Kidney glomerular epithelial cell (primary cell): Measurements from ENCODE around the gene DNAJC3.
A peak's percentile ranks its signal among the peaks of the same experiment; 100 is the strongest.
"Not testable (repeated sequence)": the region's sequence is repeated elsewhere in the genome, so short reads cannot be mapped to it uniquely, and the experiment has no call there.

ENCODE experiments used
- DNase-seq: peaks from one replicate; lab custom pipeline; 2025; lab: John Stamatoyannopoulos, UW

DNAJC3 gene

DNA sequence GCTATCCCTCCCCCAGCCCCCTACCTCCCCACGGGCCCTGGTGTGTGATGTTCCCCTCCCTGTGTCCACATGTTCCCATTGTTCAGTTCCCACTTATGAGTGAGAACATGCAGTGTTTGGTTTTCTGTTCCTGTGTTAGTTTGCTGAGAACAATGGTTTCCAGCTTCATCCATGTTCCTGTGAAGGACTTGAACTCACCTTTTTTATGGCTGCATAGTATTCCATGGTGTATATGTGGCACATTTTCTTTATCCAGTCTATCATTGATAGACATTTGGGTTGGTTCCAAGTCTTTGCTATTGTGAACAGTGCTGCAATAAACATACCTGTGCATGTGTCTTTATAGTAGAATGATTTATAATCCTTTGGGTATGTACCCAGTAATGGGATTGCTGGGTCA is 105.0 kb downstream of the DNAJC3 start:
- not testable (repeated sequence) for DNase-seq

DNA sequence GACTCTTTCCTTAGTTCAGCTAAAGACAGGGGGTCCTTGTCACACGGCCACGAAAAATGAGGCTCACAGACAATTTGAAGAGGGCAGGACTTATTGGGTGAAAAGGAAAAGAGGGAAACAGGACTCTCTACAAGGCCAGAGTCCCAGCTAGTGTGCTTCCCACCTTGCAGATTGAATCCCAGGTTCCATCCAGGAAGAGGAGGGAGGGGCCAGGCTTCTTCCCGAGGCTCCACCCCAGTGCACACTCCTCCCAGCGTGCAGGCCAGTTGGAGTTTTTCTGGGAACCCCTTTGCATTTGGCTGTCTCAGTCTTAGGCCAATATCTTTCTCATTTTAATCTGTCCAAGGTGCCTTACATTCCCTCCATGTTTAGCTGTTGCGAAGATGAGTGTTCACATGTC is 106.8 kb downstream of the DNAJC3 start:
- DNase-seq, result no peak

DNA sequence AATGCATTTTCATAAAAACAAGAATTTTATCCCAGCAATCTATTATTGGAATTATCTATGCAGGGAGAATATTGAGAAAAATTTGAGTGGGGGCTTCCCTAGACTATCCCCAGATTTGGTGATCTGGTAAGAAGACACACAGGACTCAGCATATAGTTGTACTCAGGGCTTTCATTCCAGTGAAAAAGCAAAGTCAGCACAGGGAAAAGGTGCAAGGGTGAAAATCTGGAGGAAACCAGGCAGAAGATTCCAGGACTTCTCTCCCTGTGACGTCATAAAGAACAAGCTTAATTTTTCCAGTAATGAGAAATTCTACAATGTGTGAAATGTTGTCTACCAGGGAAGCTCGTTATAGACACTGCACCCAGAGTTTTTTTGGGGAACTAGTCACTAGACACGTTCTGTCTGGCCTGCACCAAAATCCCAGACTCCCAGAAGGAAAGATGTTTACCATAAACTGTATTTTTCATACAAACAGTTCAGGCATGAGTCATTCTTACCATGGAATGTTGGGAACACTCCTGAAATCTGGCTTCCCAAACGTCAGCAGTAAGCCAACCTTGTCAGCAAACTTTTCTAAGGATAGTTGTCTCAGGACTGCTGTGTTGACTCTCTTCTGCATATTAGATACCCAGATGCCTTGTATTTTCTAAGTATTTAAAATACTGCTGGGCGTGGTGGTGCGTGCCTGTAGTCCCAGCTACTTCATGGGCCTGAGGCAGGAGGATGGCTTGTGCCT is 107.4 kb downstream of the DNAJC3 start:
- peak; percentile 56 for DNase-seq

DNA sequence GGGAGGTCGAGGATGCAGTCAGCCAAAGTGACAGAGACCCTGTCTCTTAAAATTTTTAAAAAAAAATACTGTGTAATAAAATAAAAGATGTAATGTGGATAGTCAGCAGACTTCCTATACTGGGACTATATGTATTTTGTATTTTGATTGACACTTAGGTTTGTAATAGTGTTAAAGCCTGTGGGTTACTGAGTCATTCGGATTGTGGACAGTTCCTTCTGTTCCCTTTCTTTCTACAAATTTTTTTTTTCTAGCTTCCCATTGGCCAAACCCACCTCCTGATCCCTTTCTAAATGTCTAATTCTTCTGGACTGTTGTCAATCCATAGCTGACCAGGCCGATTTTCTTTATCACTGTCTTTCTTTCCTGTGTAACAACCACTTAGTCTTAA is 108.0 kb downstream of the DNAJC3 start:
- DNase-seq, result no peak

DNA sequence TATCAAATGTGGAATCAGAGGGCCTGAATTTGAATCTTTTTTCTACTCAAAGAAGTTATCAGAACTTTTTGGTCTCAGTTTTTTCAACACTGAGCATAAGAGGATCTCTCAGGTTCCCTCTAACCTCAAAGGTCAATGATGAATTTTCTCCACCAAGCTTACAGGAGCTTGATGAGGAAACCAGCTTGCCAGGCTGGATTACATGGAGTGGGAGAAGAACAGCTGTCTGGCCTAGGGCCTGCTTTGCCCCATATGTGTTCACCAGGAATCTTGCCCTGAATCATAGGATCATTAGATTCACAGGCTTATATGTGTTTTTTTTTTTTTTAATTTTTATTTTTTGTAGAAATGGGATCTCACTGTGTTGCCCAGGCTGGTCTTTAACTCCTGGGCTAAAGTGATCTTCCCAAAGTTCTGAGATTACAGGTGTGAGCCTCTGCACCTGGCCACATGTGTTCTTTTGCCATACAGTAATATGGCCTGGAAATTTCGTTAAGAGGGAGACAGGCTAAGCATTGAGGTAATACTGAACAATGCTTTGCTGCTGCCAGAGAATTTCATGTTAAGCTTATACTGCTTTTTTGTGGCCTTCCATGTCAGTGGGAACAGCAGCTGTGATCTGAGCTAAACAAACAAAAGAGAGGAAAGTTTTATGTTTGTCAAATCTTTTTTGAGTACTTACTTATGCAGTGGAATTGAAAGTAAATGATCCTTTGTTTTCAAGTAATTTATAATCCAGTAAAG is 110.6 kb downstream of the DNAJC3 start:
- DNase-seq, result no peak

DNA sequence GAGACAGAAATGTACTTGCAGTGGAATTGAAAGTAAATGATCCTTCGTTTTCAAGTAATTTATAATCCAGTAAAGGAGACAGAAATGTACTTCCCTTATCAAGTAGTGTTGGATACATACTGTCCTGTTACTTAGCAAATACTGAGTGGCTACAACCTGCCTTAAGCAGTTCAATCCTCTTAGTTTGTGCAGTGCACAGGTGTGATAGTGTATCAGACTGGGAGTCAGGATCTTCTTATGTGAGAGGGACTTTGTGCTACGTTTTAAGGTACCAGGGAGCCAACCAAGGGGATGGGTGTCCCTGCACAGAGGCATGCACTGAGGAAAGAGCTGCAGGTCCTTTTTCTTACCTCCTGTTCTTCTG is 111.1 kb downstream of the DNAJC3 start:
- no peak for DNase-seq

DNA sequence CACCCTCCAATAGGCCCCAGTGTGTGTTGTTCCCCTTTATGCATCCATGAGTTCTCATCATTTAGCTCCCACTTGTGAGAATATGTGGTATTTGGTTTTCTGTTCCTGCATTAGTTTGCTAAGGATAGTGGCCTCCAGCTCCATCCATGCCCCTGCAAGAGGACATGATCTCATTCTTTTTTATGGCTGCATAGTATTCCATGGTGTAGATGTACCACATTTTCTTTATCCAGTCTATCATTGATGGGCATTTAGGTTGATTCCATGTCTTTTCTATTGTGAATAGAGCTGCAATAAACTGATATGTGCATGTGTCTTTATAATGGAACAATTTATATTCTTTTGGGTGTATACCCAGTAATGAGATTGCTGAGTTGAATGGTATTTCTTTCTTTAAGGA is 112.4 kb downstream of the DNAJC3 start:
- DNase-seq, result not testable (repeated sequence)

DNA sequence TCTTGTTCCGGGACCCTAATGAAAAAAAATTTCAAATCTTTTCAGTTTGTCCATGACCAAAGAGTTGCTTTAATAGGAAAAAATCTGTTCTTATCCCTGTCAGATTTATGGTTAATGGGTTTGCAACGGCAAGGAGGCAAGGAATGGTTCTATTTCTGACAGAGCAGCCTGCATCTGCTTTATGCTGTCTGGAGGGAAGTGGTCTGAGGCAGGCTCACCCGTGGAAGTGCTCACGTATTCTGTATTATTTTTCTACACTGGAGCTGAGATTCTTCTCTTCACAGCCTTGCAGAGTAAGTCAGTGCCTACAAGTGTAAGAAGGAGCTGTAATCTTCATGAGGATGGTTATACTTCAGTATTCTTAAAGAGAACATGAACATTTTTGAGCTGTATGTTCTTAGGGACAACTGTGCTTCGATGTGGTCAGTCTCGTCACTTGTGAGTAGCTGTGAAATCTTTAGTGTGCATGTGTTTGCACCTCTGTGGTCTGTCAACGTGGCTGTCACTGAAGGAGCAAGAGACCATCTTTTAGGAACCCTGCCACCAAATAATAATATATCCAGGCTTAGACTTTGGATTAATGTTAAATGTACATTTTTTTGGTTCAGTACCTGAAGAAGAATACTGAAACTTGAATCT is 114.3 kb downstream of the DNAJC3 start:
- no peak for DNase-seq

DNA sequence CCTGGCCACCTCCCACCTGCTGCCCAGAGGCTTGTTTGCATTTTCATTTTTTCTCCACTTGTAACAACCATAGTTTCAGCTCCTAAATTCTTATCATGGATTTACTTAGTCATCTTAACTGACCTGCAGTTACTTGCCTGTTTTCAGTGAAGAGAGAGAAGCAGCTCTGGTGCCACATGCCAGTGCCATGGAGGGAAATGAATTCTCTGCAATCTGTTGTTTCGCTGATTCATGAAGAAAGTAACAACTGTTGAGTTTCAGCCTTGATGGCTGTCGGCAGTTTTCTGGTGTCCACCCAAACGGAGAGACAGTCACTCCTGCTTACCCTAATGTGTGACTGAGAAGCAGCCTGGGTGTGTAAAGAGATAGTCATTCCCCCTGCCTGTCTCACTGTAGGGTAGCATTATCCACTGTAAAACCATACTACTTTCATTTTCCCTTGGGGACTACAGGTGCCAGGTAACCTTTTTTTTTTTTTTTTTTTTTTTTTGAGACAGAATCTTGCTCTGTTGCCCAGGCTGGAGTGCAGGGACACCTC is 116.1 kb downstream of the DNAJC3 start:
- DNase-seq, result no peak

DNA sequence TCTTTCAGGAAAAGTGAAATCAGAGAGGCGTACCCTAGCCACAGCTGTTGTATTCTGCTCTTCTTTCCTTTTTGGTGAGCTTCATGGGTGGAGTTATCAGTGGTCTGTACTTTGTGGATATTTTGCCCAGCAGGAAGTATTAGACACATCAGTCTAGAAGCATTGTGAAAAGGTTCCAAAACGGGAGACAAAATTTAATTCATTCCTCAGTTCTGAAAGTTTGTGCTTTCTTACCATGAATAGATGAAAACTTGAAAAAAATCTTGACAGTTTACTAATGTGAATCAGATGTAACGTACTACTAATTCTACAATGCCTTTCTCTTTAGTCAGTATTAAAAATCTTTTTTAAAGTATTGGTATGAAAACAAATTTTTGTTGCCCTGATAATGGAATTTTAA is 116.8 kb downstream of the DNAJC3 start:
- DNase-seq, result no peak

DNA sequence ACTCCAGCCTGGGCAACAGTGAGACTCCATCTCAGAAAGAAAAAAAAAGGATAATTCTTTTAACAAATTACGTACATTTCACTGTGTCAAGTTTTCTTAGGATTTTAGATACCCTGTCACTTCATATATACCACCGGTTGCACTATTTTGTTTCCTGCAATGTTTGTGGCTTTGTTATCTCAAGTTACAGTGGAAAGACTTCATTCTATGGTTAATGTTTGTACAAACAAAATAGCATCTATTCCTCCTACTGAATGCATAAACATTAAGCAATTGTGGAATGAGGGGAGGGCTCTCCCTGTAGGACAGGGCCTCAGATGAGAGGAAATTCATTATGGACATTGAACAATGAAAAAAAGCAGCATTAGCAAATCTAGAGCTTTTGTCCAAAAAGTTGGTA is 120.1 kb downstream of the DNAJC3 start:
- DNase-seq, result no peak

DNA sequence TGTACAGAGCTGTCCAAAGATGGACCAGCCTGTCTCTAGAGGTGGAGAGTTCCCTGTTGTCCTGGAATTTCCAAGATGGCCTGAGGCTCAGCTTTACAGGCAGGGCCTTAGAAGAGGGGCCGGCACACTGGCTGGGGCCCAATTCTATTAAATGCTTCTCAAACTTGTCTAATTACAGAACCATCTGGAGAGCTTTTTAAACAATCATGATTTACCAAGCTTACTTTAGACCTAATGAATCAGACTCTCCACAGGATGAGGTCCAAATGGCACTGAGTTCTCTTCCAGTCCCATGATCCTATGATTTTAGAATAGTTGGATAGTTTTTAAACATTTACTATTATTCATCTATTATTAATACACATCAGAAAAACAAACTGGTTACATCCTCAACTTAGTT is 123.5 kb downstream of the DNAJC3 start:
- DNase-seq, result no peak

DNA sequence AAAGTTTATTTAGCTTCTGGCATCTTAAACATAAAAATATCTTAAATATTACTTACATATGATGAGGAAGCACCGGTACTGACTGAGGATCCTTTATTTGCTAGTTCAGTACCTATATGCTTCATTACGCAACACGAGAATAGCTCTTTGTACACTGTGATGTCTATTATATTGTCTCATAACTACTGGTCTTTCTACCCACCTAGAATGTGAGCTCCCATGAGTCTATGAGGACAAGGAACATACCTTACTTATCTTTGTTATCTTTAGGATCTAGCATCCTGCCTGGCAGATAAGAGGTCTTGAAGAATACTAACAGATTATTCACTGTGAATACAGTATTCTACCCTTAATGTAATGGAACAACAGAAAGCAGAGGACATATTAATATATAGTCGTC is 124.9 kb downstream of the DNAJC3 start:
- no peak for DNase-seq

DNA sequence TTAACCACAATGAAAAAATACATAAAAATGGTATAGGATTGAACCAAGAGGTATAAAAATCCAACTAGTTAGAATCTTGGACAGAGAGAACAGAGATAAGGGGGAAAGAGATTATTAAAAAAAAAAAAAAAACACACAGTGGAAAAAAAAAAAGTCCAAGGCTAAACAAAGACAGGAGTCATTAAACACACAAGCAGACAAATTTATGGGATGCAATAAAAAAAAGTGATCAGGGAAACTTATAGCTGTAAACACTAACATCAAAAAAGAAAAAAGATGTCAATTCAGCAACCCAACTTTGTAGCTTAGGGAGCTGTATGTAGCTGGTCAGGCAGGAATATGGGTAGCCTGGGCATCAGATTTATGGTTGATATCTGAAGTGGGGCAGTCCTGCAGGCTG is 129.0 kb downstream of the DNAJC3 start:
- DNase-seq, result no peak

DNA sequence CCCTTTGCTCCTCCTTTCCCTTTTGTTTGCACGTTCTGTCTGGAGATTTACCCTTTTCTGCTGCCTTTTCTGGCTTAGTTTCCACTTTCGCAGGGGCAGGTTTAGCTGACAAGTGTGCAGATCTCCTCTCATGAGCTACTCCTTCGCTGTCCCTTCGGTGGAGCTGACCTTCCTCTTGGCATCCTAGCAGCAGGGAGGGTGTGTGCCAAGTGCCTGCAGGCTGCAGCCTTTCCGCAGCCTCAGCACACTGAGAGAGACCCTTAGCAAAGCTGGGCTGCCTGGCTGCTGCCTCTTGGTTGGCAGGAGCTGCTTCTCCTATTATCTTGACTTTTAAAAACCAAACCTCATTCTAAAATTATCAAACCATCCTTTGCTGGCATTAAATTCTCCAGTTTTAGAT is 132.5 kb downstream of the DNAJC3 start:
- DNase-seq, result no peak

DNA sequence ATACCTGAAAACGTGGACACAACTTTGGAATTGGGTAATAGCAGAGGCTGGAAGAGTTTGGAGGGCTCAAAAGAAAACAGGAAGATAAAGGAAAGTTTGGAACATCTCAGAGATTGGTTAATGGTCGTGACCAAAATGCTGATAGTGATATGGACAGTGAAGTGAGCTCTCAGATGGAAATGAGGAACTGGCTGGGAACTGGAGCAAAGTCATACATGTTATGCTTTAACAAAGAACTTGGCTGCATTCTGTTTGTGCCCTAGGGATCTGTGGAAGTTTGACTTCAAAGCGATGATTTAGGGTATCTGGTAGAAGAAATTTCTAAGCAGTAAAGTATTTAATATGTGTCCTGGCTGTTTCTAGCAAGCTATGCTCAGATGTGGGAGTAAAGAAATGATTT is 136.2 kb downstream of the DNAJC3 start:
- DNase-seq, result no peak

DNA sequence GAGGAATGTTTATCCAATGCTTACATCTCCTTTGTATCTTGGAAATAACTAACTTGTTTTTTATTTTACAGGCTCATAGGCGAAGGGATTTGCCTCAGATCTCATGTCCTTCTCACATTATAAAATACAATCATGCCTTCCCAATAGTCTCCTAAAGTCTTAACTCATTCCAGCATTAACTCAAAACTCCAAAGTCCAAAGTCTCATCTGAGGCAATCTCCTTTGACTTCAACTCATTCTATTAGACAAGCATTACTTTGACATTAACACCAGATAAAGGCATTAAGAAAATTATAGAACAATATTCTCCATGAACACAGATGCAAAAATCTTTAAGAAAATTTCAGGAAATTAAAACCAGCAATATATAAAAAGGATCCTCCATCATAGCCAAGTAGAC is 137.6 kb downstream of the DNAJC3 start:
- DNase-seq, result no peak

DNA sequence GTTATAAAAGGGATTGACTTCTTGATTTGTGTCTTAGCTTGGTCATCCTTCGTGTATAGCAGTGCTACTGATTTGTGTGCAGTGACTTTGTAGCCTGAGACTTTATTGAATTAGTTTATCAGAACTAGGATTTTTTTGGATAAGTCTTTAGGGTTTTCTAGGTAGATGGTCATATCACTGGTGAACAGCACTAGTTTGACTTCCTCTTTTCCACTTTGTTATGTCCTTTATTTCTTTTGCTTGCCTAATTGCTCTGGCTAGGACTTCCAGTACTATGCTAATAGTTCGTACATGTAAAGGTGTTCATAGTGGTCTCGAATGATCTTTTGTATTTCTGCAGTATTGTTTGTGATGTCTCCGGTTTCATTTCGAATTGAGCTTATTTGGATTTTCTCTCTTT is 145.4 kb downstream of the DNAJC3 start:
- DNase-seq, result no peak

DNA sequence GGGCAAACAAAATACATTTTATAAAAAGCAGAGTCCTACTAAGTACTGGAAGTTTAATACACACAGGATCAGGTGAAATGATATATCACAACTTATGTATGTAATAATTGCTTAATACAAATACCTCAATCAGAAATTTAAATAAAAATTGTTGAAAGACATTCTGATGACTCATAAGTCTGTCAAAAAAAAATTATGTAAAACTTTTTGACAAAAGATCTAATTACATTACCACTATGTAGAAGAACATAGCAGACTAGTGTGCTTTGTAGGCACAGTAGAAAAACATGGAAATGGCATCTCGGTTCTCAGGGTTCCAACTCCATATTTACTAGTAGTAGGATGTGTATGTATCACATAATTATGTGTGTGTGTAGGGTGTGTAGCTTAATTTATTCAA is 156.2 kb downstream of the DNAJC3 start:
- no peak for DNase-seq

DNA sequence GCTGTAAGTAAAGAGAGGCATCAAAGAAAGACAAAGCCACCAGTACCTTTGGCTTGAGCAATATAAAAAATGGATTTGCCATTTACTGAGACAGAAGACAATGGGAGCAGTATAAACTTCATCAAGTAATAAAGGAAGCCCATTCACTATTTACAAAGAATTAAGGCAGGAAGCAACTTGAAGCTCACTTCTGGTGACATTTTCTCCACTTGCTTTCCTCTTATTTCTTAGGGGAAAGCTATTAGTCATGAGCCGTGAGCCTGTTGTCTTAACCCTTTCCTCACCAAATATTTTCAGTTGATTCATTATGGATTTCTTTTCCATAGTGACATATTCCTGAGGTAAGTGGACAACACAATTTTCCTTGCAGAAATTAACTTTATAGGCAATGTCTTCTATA is 156.8 kb downstream of the DNAJC3 start:
- DNase-seq, result no peak

DNA sequence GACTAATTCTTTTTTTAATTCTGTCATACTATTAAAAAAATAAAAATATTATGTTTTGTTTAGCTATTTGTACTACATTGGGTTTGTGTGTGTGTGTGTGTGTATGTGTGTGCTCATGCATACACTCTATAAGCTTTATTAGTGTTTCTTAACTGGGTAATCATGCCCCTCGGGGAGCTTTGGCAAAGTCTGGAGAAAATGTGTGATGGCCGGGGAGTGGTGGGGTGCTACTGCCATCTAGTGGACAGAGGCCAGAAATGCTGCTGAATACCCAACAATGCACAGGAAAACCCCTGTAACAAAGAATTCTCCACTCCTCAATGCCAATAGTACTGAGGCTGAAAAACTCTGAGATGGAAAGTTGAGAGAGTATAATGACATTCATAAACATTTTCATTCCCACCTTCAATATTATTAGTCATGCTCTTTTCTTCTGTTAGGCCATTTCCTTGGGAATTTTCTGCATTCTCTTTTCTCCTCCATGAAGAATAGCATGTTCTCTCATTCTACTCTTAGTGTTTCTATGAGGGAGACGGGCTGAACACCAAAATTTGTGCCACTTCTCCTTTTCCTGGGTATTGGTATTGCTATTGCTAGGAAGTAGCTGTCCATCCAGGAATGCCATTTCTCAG is 157.3 kb downstream of the DNAJC3 start:
- peak; percentile 45 for DNase-seq

DNA sequence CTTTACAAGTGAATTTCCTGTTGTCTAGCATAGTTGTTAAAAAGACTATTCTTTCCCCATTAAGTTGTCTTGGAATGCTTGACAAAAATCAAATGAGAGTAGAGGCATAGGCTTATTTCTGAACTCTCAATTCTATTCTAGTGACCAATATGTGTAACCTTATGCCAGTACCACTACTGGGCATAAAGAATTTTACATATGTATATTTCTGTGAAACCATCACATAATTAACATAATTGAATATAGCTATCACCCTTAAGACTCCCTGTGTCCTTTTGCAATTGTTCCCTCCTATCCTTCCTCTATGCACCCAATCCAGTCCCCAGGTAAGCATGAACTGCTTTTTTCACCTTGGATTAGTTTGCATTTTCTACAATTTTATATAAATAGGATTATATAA is 165.0 kb downstream of the DNAJC3 start:
- DNase-seq, result no peak

DNA sequence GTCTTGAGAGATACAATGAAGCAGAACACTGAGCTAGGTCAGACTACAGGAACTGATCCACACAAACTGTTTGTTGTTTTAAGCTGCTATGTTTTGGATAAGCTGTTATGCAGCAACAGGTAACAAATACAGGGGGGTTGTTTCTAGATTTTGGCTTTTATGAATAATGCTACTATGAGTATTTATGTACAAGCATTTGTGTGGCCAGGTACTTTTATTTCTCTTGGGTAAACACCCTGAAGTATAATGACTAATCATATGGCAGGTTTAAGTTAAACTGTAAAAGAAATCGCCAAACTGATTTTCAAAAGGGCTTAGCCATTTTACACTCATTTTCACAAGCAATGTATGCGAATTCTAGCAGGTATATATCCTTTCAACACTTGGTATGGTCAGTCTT is 166.0 kb downstream of the DNAJC3 start:
- DNase-seq, result no peak
